GM12892 (cell line): ENCODE data around the gene FRMD4B.

Experiments
- POLR2A ChIP-seq: IDR thresholded peaks from 2 replicates; pipeline ENCODE4 v1.6.1; 2011; ENCODE audit warnings: low read depth, low read length, control low read depth
- POLR2AphosphoS5 ChIP-seq: IDR thresholded peaks from 2 replicates; pipeline ENCODE4 v1.6.1; 2011; ENCODE audit warnings: low read depth, low read length, control low read depth

DNA sequence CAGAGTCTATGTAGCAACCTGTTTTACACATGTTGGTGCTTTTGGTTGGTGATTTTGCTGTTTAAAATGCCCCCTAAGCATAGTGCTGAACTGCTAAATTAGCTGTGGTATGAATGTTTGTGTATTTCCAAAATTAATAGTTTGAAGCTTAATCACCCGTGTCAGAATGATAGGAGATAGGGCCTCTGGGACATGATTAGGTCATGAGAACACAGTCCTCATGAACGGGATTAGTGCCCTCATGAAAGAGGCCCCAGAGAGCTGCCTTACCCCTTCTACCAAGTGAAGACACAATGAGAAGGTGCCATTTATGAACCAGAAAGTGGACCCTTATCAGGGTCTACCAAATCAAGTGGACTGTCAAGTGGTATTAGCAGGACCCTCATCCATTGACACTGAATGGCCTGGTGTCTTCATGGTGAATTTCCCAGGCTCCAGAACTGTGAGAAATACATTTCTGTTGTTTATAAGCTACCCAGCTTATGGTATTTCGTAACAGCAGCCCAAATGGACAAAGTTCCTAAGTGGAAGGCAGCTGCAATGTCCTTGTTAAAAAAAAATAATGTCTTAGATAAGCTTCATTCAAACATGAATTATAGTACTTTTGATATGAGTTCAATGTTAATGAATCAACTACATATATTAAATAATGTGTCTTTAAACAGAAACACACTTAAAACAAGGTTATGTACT is 37.7 kb upstream of the FRMD4B start:
- TF ChIP-seq POLR2A: no peak
- no peak for TF ChIP-seq POLR2AphosphoS5
